GM21390 (cell line): ENCODE data around the gene B3GALT2.
A peak's percentile ranks its signal among the peaks of the same experiment; 100 is the strongest.

Source experiments
- ATAC-seq: cut with Tn5 transposase; IDR thresholded peaks from one replicate; pipeline ENCODE4 v1.9.1; 2021; ENCODE audit not compliant: unreplicated experiment

The B3GALT2 gene

DNA sequence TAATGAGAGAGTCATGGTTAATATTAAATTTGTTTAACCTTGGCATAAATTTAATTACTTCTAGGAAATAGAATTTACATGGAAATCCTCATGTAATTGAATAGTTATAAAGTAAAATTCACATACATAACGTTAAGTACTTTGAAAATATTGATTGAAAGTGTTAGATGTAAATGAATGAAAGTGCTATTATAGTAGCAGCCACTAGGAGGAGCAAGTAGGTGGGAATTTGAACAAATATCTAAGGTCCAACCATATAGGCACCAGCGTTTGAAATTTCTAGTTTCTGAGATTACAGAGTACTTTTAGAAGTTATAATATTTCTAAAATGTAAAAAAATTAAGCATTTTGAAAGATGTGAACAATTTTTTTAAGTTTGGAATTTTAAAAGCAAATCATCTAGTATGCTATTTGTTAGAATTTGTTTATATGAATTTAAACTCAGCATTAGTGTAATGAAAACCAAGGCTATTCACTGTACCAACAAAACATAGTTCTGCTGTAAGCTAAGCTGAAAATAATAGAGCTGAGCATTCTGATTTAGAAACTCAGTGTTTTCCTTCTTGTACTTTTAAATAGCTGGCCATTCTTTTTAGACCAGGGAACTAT, 3.3 kb downstream of the B3GALT2 start:
- ATAC-seq: peak; percentile 59

DNA sequence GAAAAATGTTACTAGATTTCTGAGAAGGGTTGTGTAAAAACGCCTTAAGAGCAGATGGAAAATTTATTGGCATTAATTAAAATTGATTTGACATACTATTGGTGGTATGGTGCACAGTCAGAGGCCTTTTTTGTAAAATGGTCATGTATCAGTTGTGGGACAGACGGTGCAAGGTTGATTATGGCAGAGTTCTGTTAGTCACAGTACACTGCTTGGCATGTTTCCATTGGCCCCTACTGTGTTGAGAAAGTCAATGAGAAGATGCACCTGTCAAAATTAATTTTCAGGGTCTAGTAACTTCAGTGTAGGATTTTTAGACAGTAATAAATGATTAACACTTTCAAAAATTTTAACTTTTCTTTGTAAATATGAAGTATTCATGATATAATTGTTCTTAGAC, 4.4 kb downstream of the B3GALT2 start:
- no peak for ATAC-seq

GRCh38 chr1:193181536-193181935, 4.9 kb downstream of the B3GALT2 start:
- no peak for ATAC-seq

DNA sequence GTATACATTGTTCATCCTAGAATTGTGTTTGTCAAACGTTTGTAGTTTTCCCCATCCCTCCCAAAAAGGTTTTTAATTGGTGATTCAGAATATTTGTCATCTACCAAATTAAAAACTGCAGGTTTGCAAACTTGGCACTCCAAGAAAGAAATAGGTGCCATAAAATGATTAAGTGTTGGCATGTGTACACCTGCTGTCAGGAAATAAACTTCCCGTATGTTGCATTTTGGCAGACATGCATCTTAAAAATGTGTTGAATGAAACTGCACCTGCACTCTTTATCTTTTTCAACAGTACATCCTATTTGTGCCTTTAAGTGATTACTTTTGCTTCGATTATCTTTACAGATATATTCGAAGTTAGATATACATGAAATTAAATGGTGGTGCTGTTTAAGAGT, 7.3 kb downstream of the B3GALT2 start:
- no peak for ATAC-seq

DNA sequence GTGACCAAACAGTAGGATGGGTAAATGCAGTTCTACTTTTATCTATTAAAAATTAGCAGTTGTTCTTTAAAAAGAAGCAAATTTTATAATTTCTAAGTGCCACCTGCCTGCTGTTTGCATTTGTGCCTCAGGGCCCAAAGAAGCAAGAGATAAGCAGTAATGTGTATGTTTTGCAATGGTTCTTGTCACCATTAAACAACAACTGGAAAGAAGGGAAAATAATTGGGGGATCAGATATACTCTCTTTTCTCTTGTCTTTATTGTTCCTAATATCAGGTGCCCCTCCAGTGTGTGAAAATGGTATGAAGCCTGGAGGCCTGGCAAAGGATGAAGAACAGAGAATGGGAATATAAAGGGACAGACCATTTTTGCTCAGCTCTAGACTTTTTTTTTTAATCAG, 9.6 kb downstream of the B3GALT2 start:
- ATAC-seq: no peak

DNA sequence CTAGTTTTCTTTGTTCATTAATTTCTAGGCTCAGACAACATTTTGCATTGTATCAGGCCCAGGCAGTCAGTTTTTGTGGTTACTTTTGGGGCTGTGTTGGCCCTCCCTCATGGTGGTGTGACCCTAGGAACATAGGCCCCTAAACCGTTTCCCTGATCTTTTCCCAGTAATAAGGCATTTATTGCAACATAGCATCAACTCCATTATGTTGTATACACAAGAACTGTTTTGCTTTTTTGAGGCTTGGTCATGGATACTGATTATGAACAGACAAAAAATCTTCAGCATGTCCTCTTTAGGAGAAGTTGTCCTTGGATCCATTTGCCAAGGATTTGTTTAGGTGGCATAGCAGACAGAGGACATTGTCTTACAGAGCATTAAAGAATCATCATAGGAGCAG, 10.3 kb downstream of the B3GALT2 start:
- ATAC-seq: no peak

- no peak for ATAC-seq
These were observed 29.1 kb downstream of the B3GALT2 start for GRCh38 chr1:193157360-193157759.

DNA sequence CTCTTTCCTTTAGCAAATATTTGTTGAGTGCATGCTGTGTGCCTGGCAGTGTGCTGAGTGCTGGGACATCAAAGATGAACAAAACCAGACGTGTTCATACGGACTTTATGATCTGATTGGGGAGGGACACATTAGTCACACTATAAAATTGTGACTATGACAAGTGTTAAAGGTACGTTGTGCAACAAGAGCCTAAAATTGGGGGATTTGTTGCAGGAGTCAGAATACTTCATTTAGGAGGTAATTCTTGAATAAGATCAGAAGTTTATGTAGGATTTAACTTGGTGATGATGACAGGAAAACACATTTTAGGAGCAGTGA, 29.6 kb downstream of the B3GALT2 start:
- no peak for ATAC-seq

DNA sequence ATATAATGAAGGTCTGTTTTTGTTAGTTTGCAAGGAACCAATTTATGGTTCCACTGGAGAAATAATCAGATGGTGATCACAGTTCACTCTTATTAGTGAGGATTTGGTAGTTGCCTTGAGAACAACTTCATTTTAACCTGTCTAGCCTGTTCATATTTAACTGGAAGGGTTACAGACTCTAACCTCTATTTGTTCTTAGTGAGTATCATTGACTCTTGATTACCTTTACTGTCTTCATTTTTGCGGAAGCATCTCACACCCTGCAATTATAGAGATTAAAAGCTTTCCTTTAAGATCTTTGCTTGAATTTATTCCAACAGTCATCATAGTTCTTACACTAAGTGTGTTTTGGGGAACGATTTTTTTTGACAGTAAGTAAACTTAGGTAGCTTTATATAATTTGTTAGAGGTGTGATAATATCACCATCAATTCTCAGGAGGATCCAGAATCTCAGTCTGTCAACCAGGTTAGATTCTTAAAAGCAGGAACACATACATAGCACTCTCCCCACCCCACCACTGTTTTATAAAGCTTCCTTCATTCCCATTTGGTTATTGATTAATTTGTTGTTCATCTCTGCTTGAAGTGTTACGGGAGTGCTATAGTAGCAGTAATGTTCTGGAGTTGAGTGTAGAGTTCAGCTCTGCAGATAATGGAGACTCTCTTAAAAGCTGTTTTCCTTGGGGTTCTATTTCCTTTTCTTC, 30.1 kb downstream of the B3GALT2 start:
- ATAC-seq: no peak

DNA sequence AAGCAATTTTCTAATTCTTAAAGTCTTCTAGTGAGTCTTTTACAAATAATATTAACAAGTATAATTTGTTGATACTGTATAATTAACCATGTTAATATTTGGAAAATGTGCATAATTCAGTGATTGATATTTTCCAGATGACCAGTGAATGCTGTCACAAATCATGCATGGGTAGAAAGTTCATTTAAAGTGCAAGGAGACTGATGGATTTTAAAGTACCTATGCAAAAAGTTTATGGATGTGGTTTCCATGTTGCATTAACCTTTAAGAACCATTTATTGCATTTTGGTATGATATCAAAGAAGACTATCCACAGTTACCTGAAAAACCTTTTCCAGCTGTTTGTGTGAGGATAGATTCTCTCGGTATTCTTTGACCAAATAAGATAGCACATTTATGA, 41.4 kb downstream of the B3GALT2 start:
- ATAC-seq: no peak

GRCh38 chr1:193144361-193144938, 42.0 kb downstream of the B3GALT2 start:
- ATAC-seq: no peak

DNA sequence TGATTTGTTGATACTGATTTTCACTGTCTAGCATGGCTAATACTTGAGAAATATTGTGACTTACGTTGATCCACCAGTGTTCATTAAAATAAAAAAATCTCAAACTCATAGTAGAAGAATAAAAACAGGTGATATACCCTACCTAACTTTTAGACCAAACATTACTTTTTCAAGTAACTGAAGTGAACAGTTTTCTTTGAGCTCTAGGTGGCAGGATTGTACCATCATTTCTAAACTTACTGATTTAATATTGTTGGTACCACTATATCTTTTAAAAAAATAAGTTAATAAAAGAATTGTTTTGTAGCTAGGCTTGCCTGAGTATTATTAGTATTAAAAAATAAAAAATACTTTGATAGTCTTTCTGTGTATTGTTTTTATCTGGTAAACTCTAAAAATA, 43.1 kb downstream of the B3GALT2 start:
- no peak for ATAC-seq

GRCh38 chr1:193142409-193142808, 44.0 kb downstream of the B3GALT2 start:
- ATAC-seq: no peak

DNA sequence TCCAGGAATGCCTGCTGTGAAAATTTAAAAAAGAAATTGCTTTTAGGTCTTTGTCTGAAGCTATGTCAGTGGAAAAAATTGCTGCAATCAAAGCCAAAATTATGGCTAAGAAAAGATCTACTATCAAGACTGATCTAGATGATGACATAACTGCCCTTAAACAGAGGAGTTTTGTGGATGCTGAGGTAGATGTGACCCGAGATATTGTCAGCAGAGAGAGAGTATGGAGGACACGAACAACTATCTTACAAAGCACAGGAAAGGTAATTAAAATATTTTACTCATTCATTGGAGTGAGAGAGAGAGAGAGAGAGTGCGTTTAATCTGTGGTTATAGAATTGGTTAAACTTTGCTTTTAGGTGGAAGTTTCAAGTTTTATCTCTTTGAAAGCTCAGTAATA, 44.6 kb downstream of the B3GALT2 start:
- ATAC-seq: no peak

- no peak for ATAC-seq
These were observed 46.2 kb downstream of the B3GALT2 start for GRCh38 chr1:193140254-193140653.

GRCh38 chr1:193131266-193131860, 55.0 kb downstream of the B3GALT2 start:
- ATAC-seq: peak; percentile 70
